RWPE2 (cell line): ENCODE measurements around the gene ITPRIPL2.

ENCODE experiments used
- ATAC-seq: fragments of 200-7000 bp; cut with Tn5 transposase; 3 replicates; pipeline ENCODE4 v1.9.1; 2021; ENCODE audit warnings: low read depth
- DNase-seq: peaks from one replicate; pipeline ENCODE4 v3.0.0-alpha.2; 2020; ENCODE audit warnings: low spot score
- H3K27ac ChIP-seq: fragments of 450-650 bp; 2 replicates; pipeline ENCODE4 v1.5.1; 2017; ENCODE audit warnings: mild to moderate bottlenecking; ENCODE audit not compliant: poor library complexity, severe bottlenecking
- H3K27me3 ChIP-seq: fragments of 250-450 bp; sonication (Bioruptor Pico); 2 replicates; pipeline ENCODE4 v1.5.1; 2021; ENCODE audit warnings: mild to moderate bottlenecking, moderate library complexity; ENCODE audit not compliant: insufficient read depth, poor library complexity, severe bottlenecking
- H3K36me3 ChIP-seq: fragments of 250-450 bp; sonication (Bioruptor Pico); 2 replicates; pipeline ENCODE4 v1.5.1; 2020; ENCODE audit warnings: low read depth, mild to moderate bottlenecking, moderate library complexity
- H3K4me1 ChIP-seq: fragments of 250-450 bp; sonication (Bioruptor Pico); 2 replicates; pipeline ENCODE4 v1.5.1; 2021; ENCODE audit warnings: mild to moderate bottlenecking, moderate library complexity; ENCODE audit not compliant: insufficient read depth, poor library complexity, severe bottlenecking
- H3K4me3 ChIP-seq: fragments of 250-450 bp; sonication (Bioruptor Pico); 2 replicates; pipeline ENCODE4 v1.5.1; 2021; ENCODE audit warnings: mild to moderate bottlenecking, moderate library complexity; ENCODE audit not compliant: severe bottlenecking
- H3K9me3 ChIP-seq: fragments of 250-450 bp; sonication (Bioruptor Pico); 2 replicates; pipeline ENCODE4 v1.5.1; 2021; ENCODE audit warnings: mild to moderate bottlenecking, moderate library complexity; ENCODE audit not compliant: severe bottlenecking
- CTCF ChIP-seq: fragments of 450-650 bp; IDR thresholded peaks from one replicate; pipeline ENCODE4 v1.5.1; 2017; ENCODE audit warnings: mild to moderate bottlenecking, moderate library complexity; ENCODE audit not compliant: poor library complexity, severe bottlenecking

Gene ITPRIPL2

GRCh38 chr16:19112099-19112407 lies 1.7 kb upstream of the ITPRIPL2 start:
- no peaks in the 10 kb centered on the region for H3K27me3 ChIP-seq
- no peak overlapping the region for H3K4me3 ChIP-seq
- no peak for TF ChIP-seq CTCF
- no peak for ATAC-seq
- H3K36me3 ChIP-seq = peaks cover 18% of the 10 kb centered on the region
- peaks cover 35% of the 10 kb centered on the region for H3K4me1 ChIP-seq
- H3K9me3 ChIP-seq = no peaks in the 10 kb centered on the region
- no peak overlapping the region for H3K27ac ChIP-seq
- DNase-seq = no peak

- Histone ChIP-seq H3K9me3 (no peaks in the 10 kb centered on the region), H3K27ac (peak overlapping the region; percentile 95), H3K4me1 (peaks cover 44% of the 10 kb centered on the region), H3K27me3 (no peaks in the 10 kb centered on the region), H3K4me3 (peak overlapping the region; percentile 67), H3K36me3 (peaks cover 18% of the 10 kb centered on the region)
- ATAC-seq (peak; percentile 8; the same call in 2 of the 3 replicates), DNase-seq (peak; percentile 73)
- TF ChIP-seq CTCF = peak; percentile 18
Measured at GRCh38 chr16:19114359-19115147, 789 bp downstream of the ITPRIPL2 start.

GRCh38 chr16:19115148-19116021 lies 1.6 kb downstream of the ITPRIPL2 start:
- H3K27me3 ChIP-seq = no peaks in the 10 kb centered on the region
- no peak for DNase-seq
- no peaks in the 10 kb centered on the region for H3K9me3 ChIP-seq
- H3K36me3 ChIP-seq = peaks cover 21% of the 10 kb centered on the region
- no peak overlapping the region for H3K4me3 ChIP-seq
- peak overlapping the region; percentile 95 for H3K27ac ChIP-seq
- no peak for TF ChIP-seq CTCF
- ATAC-seq = no peak
- H3K4me1 ChIP-seq = peaks cover 51% of the 10 kb centered on the region

- no peak for TF ChIP-seq CTCF
- DNase-seq (peak; percentile 79), ATAC-seq (peak; percentile 15; the same call in 1 of the 3 replicates)
- Histone ChIP-seq H3K4me1 (peaks cover 63% of the 10 kb centered on the region), H3K4me3 (no peak overlapping the region), H3K36me3 (peaks cover 21% of the 10 kb centered on the region), H3K27ac (peak overlapping the region; percentile 95), H3K9me3 (no peaks in the 10 kb centered on the region), H3K27me3 (no peaks in the 10 kb centered on the region)
Measured at GRCh38 chr16:19116711-19117449, 3.1 kb downstream of the ITPRIPL2 start.
